SU-DHL-6 (cell line): Measurements from ENCODE around the gene LAYN.

Experiments
- H2AFZ ChIP-seq: fragments of 200-600 bp; sonication (generic); 2 replicates; pipeline ENCODE4 v1.6.1; 2014; ENCODE audit warnings: low read depth, mild to moderate bottlenecking, moderate library complexity, mixed read lengths, antibody characterized with exemption, low read length; ENCODE audit not compliant: severe bottlenecking
- H3F3A ChIP-seq: fragments of 200-600 bp; shearing (Covaris generic); 2 replicates; pipeline ENCODE4 v1.6.0; 2016; ENCODE audit warnings: antibody characterized with exemption, mild to moderate bottlenecking; ENCODE audit not compliant: insufficient read depth
- H3K27ac ChIP-seq: fragments of 200-600 bp; sonication (generic); 2 replicates; pipeline ENCODE4 v1.5.1; 2016; ENCODE audit warnings: low read depth, mild to moderate bottlenecking, low read length, moderate library complexity, mixed read lengths
- H3K27me3 ChIP-seq: fragments of 200-600 bp; sonication (generic), shearing (Covaris generic); 2 replicates; pipeline ENCODE4 v1.6.0; 2014; ENCODE audit warnings: mild to moderate bottlenecking, low read length
- H3K36me3 ChIP-seq: fragments of 200-600 bp; sonication (generic); 2 replicates; pipeline ENCODE4 v1.6.1; 2014; ENCODE audit warnings: mild to moderate bottlenecking, low read length, mixed read lengths
- H3K4me2 ChIP-seq: fragments of 300-600, 200-600 bp; shearing (Covaris generic), sonication (generic); 2 replicates; pipeline ENCODE4 v1.6.0; 2014; ENCODE audit warnings: low read length, low read depth, mild to moderate bottlenecking; ENCODE audit not compliant: poor library complexity, severe bottlenecking
- H3K4me3 ChIP-seq: fragments of 200-600 bp; sonication (generic); 2 replicates; pipeline ENCODE4 v1.5.1; 2014; ENCODE audit warnings: antibody characterized with exemption, low read length, mild to moderate bottlenecking, mixed read lengths; ENCODE audit not compliant: insufficient read depth, poor library complexity, severe bottlenecking
- H3K79me2 ChIP-seq: fragments of 200-600 bp; sonication (generic); 2 replicates; pipeline ENCODE4 v1.6.1; 2014; ENCODE audit warnings: mild to moderate bottlenecking, low read length, moderate library complexity; ENCODE audit not compliant: insufficient read depth
- H3K9ac ChIP-seq: fragments of 200-600 bp; sonication (generic); 2 replicates; pipeline ENCODE4 v1.7.0; 2014; ENCODE audit warnings: mild to moderate bottlenecking, low read length
- H3K9me2 ChIP-seq: fragments of 200-600 bp; sonication (generic); replicated peaks from 2 replicates; pipeline ENCODE4 v1.6.1; 2014; ENCODE audit warnings: low read length; ENCODE audit not compliant: insufficient read depth
- H3K9me3 ChIP-seq: fragments of 200-600 bp; sonication (generic); 2 replicates; pipeline ENCODE4 v1.6.1; 2014; ENCODE audit warnings: low read length, mixed read lengths; ENCODE audit not compliant: insufficient read depth
- H4K20me1 ChIP-seq: fragments of 200-600 bp; sonication (generic); 2 replicates; pipeline ENCODE4 v1.6.1; 2014; ENCODE audit warnings: low read depth, mild to moderate bottlenecking, antibody characterized with exemption, low read length, moderate library complexity, mixed read lengths
- CTCF ChIP-seq: fragments of 200-600 bp; sonication (generic); IDR thresholded peaks from one replicate; pipeline ENCODE4 v1.5.1; 2017; ENCODE audit warnings: antibody characterized with exemption, mild to moderate bottlenecking, low read length, moderate library complexity; ENCODE audit not compliant: insufficient read depth, poor library complexity, severe bottlenecking
- EZH2phosphoT487 ChIP-seq: fragments of 200-600 bp; sonication (generic), shearing (Covaris generic); conservative IDR thresholded peaks from 2 replicates; pipeline ENCODE4 v1.6.1; 2018; ENCODE audit warnings: mild to moderate bottlenecking, antibody characterized with exemption, low read length, moderate library complexity, mixed read lengths

The LAYN gene

GRCh38 chr11:111559800-111560464 lies 19.4 kb downstream of the LAYN start:
- TF ChIP-seq CTCF, result no peak
- no peak for TF ChIP-seq EZH2phosphoT487
- Histone ChIP-seq H3K9me3 (no peaks in the 10 kb centered on the region), H3F3A (no peaks in the 10 kb centered on the region), H3K79me2 (no peaks in the 10 kb centered on the region), H3K4me3 (no peak overlapping the region), H3K27ac (no peak overlapping the region), H3K9ac (no peak overlapping the region), H2AFZ (no peak overlapping the region), H3K9me2 (no peaks in the 10 kb centered on the region), H3K4me2 (no peak overlapping the region), H3K36me3 (no peaks in the 10 kb centered on the region), H3K27me3 (no peaks in the 10 kb centered on the region), H4K20me1 (no peaks in the 10 kb centered on the region)

- H3K9ac ChIP-seq, result no peak overlapping the region
- no peak overlapping the region for H2AFZ ChIP-seq
- H3K9me2 ChIP-seq, result no peaks in the 10 kb centered on the region
- no peak for TF ChIP-seq CTCF
- no peak for TF ChIP-seq EZH2phosphoT487
- H3K36me3 ChIP-seq, result no peaks in the 10 kb centered on the region
- no peak overlapping the region for H3K4me3 ChIP-seq
- no peaks in the 10 kb centered on the region for H3K27me3 ChIP-seq
- no peaks in the 10 kb centered on the region for H3K9me3 ChIP-seq
- no peaks in the 10 kb centered on the region for H3F3A ChIP-seq
- H3K79me2 ChIP-seq, result no peaks in the 10 kb centered on the region
- H3K27ac ChIP-seq, result no peak overlapping the region
- no peaks in the 10 kb centered on the region for H4K20me1 ChIP-seq
- no peak overlapping the region for H3K4me2 ChIP-seq
Measured at GRCh38 chr11:111560800-111561199, 20.3 kb downstream of the LAYN start.

GRCh38 chr11:111561306-111561705 lies 20.8 kb downstream of the LAYN start:
- H3K4me2 ChIP-seq, result no peak overlapping the region
- no peaks in the 10 kb centered on the region for H3K27me3 ChIP-seq
- H3K27ac ChIP-seq, result no peak overlapping the region

More at GRCh38 chr11:111561306-111561705, 20.8 kb downstream of the LAYN start:
- Histone ChIP-seq H3K9me2 (no peaks in the 10 kb centered on the region), H3K9me3 (no peaks in the 10 kb centered on the region), H3K4me3 (no peak overlapping the region), H4K20me1 (no peaks in the 10 kb centered on the region), H3K79me2 (no peaks in the 10 kb centered on the region), H3K36me3 (no peaks in the 10 kb centered on the region), H3F3A (no peaks in the 10 kb centered on the region), H3K9ac (no peak overlapping the region), H2AFZ (no peak overlapping the region)
- TF ChIP-seq CTCF, result no peak
- no peak for TF ChIP-seq EZH2phosphoT487
